GM10266 (cell line): ENCODE data around the gene CBX8.
"Not testable (repeated sequence)": the region's sequence is repeated elsewhere in the genome, so short reads cannot be mapped to it uniquely, and the experiment has no call there.

Source experiments
- DNase-seq: peaks from one replicate; pipeline ENCODE4 v3.0.0; 2012; ENCODE audit errors: extremely low spot score
- CTCF ChIP-seq: IDR thresholded peaks from 2 replicates; pipeline ENCODE4 v1.5.1; 2012; ENCODE audit warnings: mild to moderate bottlenecking, low read depth; ENCODE audit not compliant: control insufficient read depth, insufficient read depth; ENCODE audit errors: missing control alignments

The CBX8 gene

DNA sequence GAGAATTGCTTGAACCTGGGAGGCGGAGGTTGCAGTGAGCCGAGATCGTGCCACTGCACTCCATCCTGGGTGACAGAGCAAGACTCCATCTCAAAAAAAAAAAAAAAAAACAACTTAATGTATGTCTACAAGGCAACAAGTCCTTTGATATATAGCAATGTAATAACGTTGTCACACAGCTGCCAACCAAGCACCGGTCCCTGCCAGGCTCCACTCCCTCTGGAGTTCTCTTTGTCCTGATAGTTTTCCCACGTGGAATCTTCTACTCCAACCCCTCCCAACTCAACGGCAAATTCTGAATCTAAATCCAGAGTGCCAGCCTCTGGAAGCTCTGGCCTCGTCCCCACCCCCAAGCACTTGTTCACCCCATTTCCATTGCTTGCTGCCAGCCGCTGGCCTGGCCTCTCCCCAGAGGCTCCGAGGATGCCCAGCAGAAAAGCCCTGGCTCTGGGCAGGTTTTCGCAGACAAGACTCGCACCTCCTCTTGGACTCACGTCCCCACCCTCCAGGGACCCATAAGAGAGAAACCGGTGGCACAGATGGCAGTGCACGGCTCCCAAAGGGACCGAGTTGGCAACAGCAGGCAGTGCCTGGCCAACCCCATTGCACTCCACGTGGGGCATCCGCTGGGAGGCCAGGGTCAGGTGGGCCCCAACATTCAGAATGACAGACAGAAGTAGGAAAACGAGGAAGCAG, 34.8 kb downstream of the CBX8 start:
- no peak for DNase-seq
- TF ChIP-seq CTCF = no peak

GRCh38 chr17:79760197-79760906, 36.5 kb downstream of the CBX8 start:
- no peak for DNase-seq
- TF ChIP-seq CTCF = no peak

- TF ChIP-seq CTCF = no peak
- DNase-seq = no peak
Measured at GRCh38 chr17:79758271-79758670, 38.6 kb downstream of the CBX8 start.

DNA sequence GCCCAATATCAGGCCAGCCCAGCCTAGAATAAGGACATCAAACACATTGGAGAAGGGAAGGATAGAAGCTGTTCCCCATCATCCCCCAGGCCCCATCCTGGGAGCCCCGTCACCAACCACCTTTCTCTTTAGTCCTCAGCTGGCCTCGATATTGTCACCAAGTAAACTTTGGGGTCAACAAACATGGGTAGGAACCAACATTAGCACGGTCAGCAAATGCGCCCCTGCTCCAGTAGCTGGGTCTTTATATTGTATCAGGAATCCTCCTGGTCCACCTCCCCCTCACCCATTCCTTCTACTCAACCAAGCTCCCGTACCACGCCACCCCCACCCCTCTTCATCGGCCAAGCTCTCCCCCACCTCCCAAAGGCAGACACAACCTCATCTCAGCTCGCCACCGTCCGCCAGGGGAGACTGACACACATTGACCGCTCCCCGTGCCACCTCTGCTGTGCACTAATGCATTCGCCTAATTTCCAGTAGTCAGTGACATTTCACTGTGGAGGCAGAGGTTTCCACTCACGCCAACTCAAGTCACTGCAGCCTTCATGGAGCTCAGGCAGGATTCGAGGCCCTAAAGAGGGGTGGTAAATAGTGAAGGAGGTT, 39.6 kb downstream of the CBX8 start:
- DNase-seq = no peak
- no peak for TF ChIP-seq CTCF

DNA sequence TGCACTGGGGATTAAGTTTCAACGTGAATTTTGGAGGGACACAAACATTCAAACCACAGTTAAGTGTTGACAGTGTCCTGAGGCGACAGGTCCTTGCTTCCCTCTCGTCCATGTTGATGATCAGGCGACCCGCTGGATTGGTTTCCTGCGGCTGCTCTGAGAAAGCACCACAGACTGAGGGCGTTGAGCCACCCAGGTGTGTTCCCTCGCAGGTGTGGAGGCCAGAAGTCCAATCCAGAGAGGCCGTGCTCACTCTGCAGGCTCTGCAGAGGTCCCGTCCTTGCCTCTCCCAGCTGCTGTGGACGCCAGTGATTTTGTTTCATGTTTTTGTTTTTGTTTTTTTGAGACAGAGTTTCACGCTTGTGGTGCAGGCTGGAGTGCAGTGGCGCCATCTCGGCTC, 41.3 kb downstream of the CBX8 start:
- DNase-seq = no peak
- no peak for TF ChIP-seq CTCF

DNA sequence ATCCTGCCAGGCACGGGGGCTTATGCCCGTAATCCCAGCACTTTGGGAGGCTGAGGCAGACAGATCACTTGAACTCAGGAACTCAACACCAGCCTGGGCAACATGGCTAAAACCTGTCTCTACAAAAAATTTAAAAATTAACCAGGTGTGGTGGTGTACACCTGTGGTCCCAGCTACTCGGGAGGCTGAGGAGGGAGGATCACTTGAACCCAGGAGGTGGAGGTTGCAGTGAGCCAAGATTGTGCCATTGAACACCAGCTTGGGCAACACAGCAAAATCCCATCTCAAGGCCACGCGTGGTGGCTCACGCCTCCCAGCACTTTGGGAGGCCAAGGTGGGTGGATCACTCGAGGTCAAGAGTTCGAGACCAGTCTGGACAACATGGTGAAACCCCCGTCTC, 42.0 kb downstream of the CBX8 start:
- not testable (repeated sequence) for DNase-seq

DNA sequence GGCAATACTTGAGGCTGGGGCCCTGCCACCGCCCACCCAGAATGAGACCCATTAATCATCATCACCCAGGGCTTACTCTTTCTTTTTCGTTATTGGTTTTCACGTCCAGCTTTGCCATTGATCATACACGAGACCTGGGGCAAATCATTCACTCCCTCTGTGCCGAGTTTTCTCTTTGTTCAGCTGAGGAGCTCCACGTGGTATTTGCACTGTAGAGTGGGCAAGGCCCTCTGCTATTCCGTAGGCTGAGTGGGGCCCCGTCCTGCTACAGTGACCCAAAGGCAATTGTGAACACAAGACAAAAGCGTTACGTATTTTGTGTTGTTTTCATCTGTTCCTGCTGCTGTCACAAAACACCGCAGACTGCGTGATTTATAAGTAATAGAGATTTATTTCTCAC, 42.5 kb downstream of the CBX8 start:
- no peak for DNase-seq
- no peak for TF ChIP-seq CTCF
